ENCODE data around the gene THOC7.

Gene THOC7

GRCh38 chr3:63819151-63819398 is 44.5 kb downstream of the THOC7 start, which contains the start of gene C3orf49:
Gene C3orf49 (plus strand): TSS chr3:63819299. CDS start chr3:63819472, 173 bp downstream.
- TF ChIP-seq EZH2phosphoT487 (IDR thresholded peaks at IDR 0.05; ENCODE audit: borderline replicate concordance), result no peak
- no peak for TF ChIP-seq CTCF (conservative IDR thresholded peaks at IDR 0.05; ENCODE audit: low read length)
- H3K4me1 ChIP-seq (ENCODE audit: insufficient read depth, low read length, poor library complexity, severe bottlenecking), result no peaks in the 10 kb centered on the region
- no peak within 1 kb of the TSS for H3K4me3 ChIP-seq (ENCODE audit: low read length, poor library complexity, severe bottlenecking)
- 0 out of 2 replicates have a peak within 1 kb of the TSS, but pooled peaks have one; percentile 15 for H2AFZ ChIP-seq (ENCODE audit: low read length)
- no peak within 1 kb of the TSS for H3K9ac ChIP-seq (ENCODE audit: low read depth, low read length, poor library complexity, severe bottlenecking)
- no peaks in the 10 kb centered on the region for H3F3A ChIP-seq (ENCODE audit: low read depth)
- H3K4me2 ChIP-seq (ENCODE audit: low read depth, low read length, poor library complexity, severe bottlenecking), result no peak within 1 kb of the TSS
- no peaks in the 10 kb centered on the region for H4K20me1 ChIP-seq (ENCODE audit: insufficient read depth, low read length, poor library complexity, severe bottlenecking)
- no peaks in the 10 kb centered on the region for H3K27me3 ChIP-seq (ENCODE audit: insufficient read depth, low read length, poor library complexity, severe bottlenecking)
- no peaks in the 10 kb centered on the region for H3K79me2 ChIP-seq (ENCODE audit: insufficient read depth, low read length)
- no peaks in the 10 kb centered on the region for H3K36me3 ChIP-seq (ENCODE audit: insufficient read depth, low read length)
- no peaks in the 10 kb centered on the region for H3K9me3 ChIP-seq (ENCODE audit: insufficient read depth, low read depth, low read length)
- no peaks in the 10 kb centered on the region for H3K9me2 ChIP-seq (replicated peaks; ENCODE audit: low read depth, low read length)

DNA sequence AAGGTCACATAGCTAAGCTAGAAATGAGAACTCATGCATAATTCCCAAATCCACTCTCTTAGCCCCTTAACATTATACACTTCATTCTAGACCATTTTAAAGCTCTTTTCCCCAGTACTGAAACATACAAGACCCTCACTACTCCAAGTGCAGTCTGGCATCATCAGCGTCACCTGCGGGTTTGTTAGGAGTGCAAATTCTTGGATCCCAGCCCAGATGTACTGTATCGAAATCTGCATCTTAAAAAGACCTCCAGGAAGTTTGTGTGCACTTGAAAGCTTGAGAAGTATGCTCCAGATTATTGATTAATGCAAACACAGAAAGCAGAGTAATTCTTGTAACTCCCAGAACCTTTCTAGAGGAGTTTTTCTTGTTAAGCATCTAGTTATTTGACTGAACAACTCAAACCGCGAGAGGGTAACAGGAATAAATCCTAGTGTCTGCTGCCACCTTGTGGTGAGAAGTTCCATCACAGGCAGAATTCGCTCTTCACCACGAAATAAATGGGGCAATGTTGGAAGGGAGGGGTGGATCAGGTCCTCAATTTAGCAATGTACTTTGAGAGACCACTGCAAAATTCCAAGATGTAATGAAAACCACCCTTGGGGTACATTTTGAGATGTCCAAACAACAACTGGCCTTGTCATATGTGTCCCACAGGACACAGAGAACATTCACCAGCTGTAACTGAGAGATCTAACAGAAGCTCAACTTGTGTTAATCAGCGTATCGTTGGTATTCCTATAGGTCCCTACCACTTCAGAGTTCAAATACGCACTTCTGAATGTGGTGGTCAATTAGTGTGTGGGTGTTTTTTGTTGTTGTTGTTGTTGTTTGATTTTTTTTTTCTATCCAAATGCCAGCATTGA is 45.1 kb downstream of the THOC7 start:
- Histone ChIP-seq H3K9ac (ENCODE audit: low read depth, low read length, poor library complexity, severe bottlenecking) (no peak overlapping the region), H3K27me3 (ENCODE audit: insufficient read depth, low read length, poor library complexity, severe bottlenecking) (no peaks in the 10 kb centered on the region), H2AFZ (ENCODE audit: low read length) (0 out of 2 replicates have a peak overlapping the region, but pooled peaks have one; percentile 15), H3K79me2 (ENCODE audit: insufficient read depth, low read length) (no peaks in the 10 kb centered on the region), H3K4me1 (ENCODE audit: insufficient read depth, low read length, poor library complexity, severe bottlenecking) (no peaks in the 10 kb centered on the region), H3K9me3 (ENCODE audit: insufficient read depth, low read depth, low read length) (no peaks in the 10 kb centered on the region), H3F3A (ENCODE audit: low read depth) (no peaks in the 10 kb centered on the region), H3K36me3 (ENCODE audit: insufficient read depth, low read length) (no peaks in the 10 kb centered on the region), H3K4me2 (ENCODE audit: low read depth, low read length, poor library complexity, severe bottlenecking) (no peak overlapping the region), H4K20me1 (ENCODE audit: insufficient read depth, low read length, poor library complexity, severe bottlenecking) (no peaks in the 10 kb centered on the region), H3K9me2 (replicated peaks; ENCODE audit: low read depth, low read length) (no peaks in the 10 kb centered on the region), H3K4me3 (ENCODE audit: low read length, poor library complexity, severe bottlenecking) (no peak overlapping the region)
- peak; percentile 83 for TF ChIP-seq CTCF (conservative IDR thresholded peaks at IDR 0.05; ENCODE audit: low read length)
- TF ChIP-seq EZH2phosphoT487 (IDR thresholded peaks at IDR 0.05; ENCODE audit: borderline replicate concordance), result no peak

DNA sequence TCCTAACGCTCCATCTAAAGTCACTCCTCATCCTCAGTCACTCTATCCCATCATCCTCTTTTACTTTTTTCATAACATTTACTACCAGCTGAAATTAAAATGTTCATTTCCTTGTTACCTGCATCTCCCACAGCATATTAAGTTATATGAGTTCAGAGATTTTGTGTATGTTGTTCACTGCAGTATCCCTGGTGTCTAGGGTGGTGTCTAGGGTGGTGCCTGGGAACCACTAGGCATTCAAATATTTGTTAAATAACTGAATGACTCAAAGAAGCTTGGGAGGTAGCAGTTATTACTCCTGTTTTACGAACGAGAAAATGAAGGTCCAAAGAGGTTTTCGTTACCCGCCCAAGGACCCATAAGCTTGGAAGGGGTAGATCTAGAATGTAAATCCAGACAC is 46.4 kb downstream of the THOC7 start:
- no peak overlapping the region for H3K9ac ChIP-seq (ENCODE audit: low read depth, low read length, poor library complexity, severe bottlenecking)
- no peaks in the 10 kb centered on the region for H4K20me1 ChIP-seq (ENCODE audit: insufficient read depth, low read length, poor library complexity, severe bottlenecking)
- H3K27me3 ChIP-seq (ENCODE audit: insufficient read depth, low read length, poor library complexity, severe bottlenecking), result no peaks in the 10 kb centered on the region
- TF ChIP-seq EZH2phosphoT487 (IDR thresholded peaks at IDR 0.05; ENCODE audit: borderline replicate concordance) (no peak), CTCF (conservative IDR thresholded peaks at IDR 0.05; ENCODE audit: low read length) (no peak)
- H3K4me3 ChIP-seq (ENCODE audit: low read length, poor library complexity, severe bottlenecking), result no peak overlapping the region
- H3F3A ChIP-seq (ENCODE audit: low read depth), result no peaks in the 10 kb centered on the region
- no peaks in the 10 kb centered on the region for H3K9me2 ChIP-seq (replicated peaks; ENCODE audit: low read depth, low read length)
- no peaks in the 10 kb centered on the region for H3K36me3 ChIP-seq (ENCODE audit: insufficient read depth, low read length)
- H3K4me1 ChIP-seq (ENCODE audit: insufficient read depth, low read length, poor library complexity, severe bottlenecking), result no peaks in the 10 kb centered on the region
- H2AFZ ChIP-seq (ENCODE audit: low read length), result no peak overlapping the region
- no peak overlapping the region for H3K4me2 ChIP-seq (ENCODE audit: low read depth, low read length, poor library complexity, severe bottlenecking)
- no peaks in the 10 kb centered on the region for H3K79me2 ChIP-seq (ENCODE audit: insufficient read depth, low read length)
- H3K9me3 ChIP-seq (ENCODE audit: insufficient read depth, low read depth, low read length), result no peaks in the 10 kb centered on the region

Data from Loucy (cell line).